Measurements from ENCODE around the gene DNAJB8. TPM values are rescaled to one million over a fixed set of nuclear protein-coding genes. Genes with fewer than 3 reads are reported as not detected.
A peak's percentile ranks its signal among the peaks of the same experiment; 100 is the strongest.

DNAJB8 gene
- total and polyA plus RNA-seq, 11 donors = not detected

DNA sequence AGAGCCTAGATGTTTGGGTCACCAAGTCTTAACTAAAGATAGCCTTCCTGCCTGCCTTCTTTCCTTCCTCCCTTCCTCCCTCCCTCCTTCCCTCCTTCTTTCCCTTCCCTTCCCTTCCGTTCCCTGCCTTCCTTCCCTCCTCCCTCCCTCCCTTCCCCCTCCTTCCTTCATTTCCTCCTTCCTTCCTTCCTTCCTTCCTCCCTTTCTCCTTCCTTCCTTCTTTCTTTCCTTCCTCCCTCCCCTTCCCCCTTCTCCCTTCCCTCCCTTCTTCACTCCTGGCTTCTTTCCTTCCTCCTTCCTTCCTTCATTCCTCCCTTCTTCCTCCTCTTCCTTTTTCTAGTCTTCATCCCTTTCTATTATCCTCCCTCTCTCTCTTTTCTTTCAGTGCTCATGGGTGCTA lies 2.0 kb downstream of the DNAJB8 start:
- Histone ChIP-seq H3K4me1 (no peaks in the 10 kb centered on the region), H3K36me3 (no peaks in the 10 kb centered on the region), H3K9me3 (no peaks in the 10 kb centered on the region), H3K27ac (no peak overlapping the region), H3K4me3 (no peak overlapping the region), H3K27me3 (peaks cover 0 to 22% (median 0%) of the 10 kb centered on the region in 9 donors)
- TF ChIP-seq, protein P1, sequence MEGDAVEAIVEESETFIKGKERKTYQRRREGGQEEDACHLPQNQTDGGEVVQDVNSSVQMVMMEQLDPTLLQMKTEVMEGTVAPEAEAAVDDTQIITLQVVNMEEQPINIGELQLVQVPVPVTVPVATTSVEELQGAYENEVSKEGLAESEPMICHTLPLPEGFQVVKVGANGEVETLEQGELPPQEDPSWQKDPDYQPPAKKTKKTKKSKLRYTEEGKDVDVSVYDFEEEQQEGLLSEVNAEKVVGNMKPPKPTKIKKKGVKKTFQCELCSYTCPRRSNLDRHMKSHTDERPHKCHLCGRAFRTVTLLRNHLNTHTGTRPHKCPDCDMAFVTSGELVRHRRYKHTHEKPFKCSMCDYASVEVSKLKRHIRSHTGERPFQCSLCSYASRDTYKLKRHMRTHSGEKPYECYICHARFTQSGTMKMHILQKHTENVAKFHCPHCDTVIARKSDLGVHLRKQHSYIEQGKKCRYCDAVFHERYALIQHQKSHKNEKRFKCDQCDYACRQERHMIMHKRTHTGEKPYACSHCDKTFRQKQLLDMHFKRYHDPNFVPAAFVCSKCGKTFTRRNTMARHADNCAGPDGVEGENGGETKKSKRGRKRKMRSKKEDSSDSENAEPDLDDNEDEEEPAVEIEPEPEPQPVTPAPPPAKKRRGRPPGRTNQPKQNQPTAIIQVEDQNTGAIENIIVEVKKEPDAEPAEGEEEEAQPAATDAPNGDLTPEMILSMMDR (IDR thresholded peaks at IDR 0.05) = no peak
- TF ChIP-seq POLR2A (IDR thresholded peaks at IDR 0.05) = no peak
- intact Hi-C loops (cut with DNase I) = loop anchor here in 3 of 10 donors (1.0 to 10.0 kb wide), 4 partner anchors 33 to 144 kb away; no protein-coding TSS in a partner anchor
- ATAC-seq = no peak
- no peak for DNase-seq
- 28 to 49% (median 31%) methylated on average over 1 of the region's 1 CpG for WGBS, 4 donors

DNA sequence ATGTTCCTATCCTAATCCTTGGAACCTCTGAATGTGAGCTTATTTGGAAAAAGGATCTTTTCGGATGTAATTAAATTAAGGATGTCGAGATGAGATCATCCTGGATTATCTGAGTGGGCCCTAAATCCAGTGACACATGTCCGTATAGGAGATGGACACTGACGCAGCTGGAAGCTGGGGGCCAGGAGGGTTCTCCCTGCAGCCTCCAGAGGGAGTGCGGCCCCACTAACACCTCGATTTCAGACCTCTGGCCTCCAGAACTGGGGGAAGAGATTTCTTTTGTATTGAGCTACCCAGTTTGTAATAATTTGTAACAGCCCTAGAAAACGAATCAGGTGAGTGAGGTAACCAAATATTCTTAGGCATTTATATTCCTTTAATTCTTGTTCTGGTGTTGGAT lies 2.5 kb downstream of the DNAJB8 start:
- 56 to 66% (median 62%) methylated on average over 7 of the region's 7 CpGs for WGBS, 4 donors
- Histone ChIP-seq H3K36me3 (no peaks in the 10 kb centered on the region), H3K27ac (no peak overlapping the region), H3K4me3 (no peak overlapping the region), H3K9me3 (no peaks in the 10 kb centered on the region), H3K27me3 (peaks cover 0 to 20% (median 0%) of the 10 kb centered on the region in 9 donors), H3K4me1 (no peaks in the 10 kb centered on the region)
- DNase-seq (no peak), ATAC-seq (peak in 1 of 4 donors; percentile 53)
- no peak for TF ChIP-seq POLR2A (IDR thresholded peaks at IDR 0.05)
- TF ChIP-seq, protein P1 (IDR thresholded peaks at IDR 0.05) = peak; percentile 27 to 60 (median 38)
- intact Hi-C loops (cut with DNase I) = loop anchor here in 3 of 10 donors (1.0 to 10.0 kb wide), 3 partner anchors 33 to 144 kb away; no protein-coding TSS in a partner anchor

DNA sequence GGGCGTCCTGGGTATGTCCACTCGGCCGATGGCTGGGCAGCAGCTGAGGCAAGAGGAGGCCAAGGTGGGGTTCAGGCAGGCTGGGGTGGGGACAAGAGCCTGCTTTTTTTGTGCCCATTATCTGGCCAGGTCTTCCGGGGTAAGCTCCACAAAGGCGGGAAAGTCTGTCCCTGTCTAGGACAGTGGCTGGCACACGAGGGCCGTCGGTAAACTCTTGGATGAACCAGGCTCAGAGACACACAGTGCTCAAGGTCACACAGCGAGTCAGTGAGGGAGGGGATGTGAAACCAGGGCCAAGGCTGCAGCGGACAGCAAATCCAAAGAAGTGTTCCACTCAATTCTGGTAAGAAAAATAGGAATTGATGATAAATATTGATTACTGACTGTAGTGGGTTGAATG lies 2.9 kb downstream of the DNAJB8 start:
- Histone ChIP-seq H3K36me3 (no peaks in the 10 kb centered on the region), H3K27ac (no peak overlapping the region), H3K4me1 (no peaks in the 10 kb centered on the region), H3K4me3 (no peak overlapping the region), H3K9me3 (no peaks in the 10 kb centered on the region), H3K27me3 (peaks cover 0 to 15% (median 0%) of the 10 kb centered on the region in 9 donors)
- no peak for DNase-seq
- ATAC-seq = no peak
- intact Hi-C loops (cut with DNase I) = loop anchor here in 3 of 10 donors (1.0 to 10.0 kb wide), 3 partner anchors 34 to 145 kb away; no protein-coding TSS in a partner anchor
- TF ChIP-seq, protein P1 (IDR thresholded peaks at IDR 0.05) = no peak
- TF ChIP-seq POLR2A (IDR thresholded peaks at IDR 0.05) = no peak
- 89 to 97% (median 91%) methylated on average over 10 of the region's 10 CpGs for WGBS, 4 donors

DNA sequence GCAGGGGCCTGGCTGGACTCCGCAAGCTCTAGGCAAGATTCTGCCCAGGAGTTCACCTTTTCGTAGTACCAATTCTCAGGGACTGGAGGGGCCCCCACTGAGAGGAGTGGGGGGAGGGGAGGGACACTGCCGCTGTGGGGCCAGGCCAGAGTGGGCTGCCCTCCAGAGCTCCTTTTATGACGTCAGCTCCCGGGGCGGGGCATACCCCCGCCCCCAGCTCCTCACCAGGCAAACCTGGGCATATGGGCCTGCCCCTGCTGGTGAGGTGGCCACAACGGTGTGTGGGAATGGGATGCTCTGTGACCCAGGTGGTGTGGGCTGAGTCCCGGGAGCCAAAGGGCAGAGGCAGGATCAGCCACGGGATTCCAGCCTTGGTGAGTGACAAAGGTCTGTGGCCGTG lies 3.3 kb downstream of the DNAJB8 start:
- intact Hi-C loops (cut with DNase I) = loop anchor here in 1 of 10 donors (10.0 kb wide), 1 partner anchor 121 kb away; no protein-coding TSS in a partner anchor
- WGBS, 4 donors = 72 to 83% (median 78%) methylated on average over 8 to 11 of the region's 11 CpGs

More for the DNA sequence above, 3.3 kb downstream of the DNAJB8 start:
- Histone ChIP-seq H3K4me1 (no peaks in the 10 kb centered on the region), H3K4me3 (no peak overlapping the region), H3K9me3 (no peaks in the 10 kb centered on the region), H3K36me3 (no peaks in the 10 kb centered on the region), H3K27ac (no peak overlapping the region), H3K27me3 (peaks cover 0 to 11% (median 0%) of the 10 kb centered on the region in 9 donors)
- TF ChIP-seq POLR2A (IDR thresholded peaks at IDR 0.05) = no peak
- TF ChIP-seq, protein P1 (IDR thresholded peaks at IDR 0.05) = no peak
- DNase-seq = no peak
- ATAC-seq = no peak
